Measurements from ENCODE around the gene TLE2. TPM values are rescaled to one million over a fixed set of nuclear protein-coding genes. Genes with fewer than 3 reads are reported as not detected.

Gene TLE2
- total and polyA plus RNA-seq, 9 of the 15 experiments (the other 6 are each of a cell fraction or from before 2014, with no cell fraction given) = 0.35 to 13.1 (median 6.2) TPM

- TF ChIP-seq SRSF7 (optimal IDR thresholded peaks at IDR 0.05; ENCODE audit: low read depth, low read length) (no peak), MGA (IDR thresholded peaks at IDR 0.05) (no peak; the same call in 1 of the 2 replicates), SMARCA4 (IDR thresholded peaks at IDR 0.05) (peak; percentile 44; the same call in 1 of the 2 replicates), TEAD2 (tag; IDR thresholded peaks at IDR 0.05) (no peak), EP400 (IDR thresholded peaks at IDR 0.05) (peak; percentile 63), ELF2 (CRISPR knock-in tag; IDR thresholded peaks at IDR 0.05) (no peak), RBM15 (IDR thresholded peaks at IDR 0.05; ENCODE audit: insufficient read depth, low read length) (no peak), NCOA1 (IDR thresholded peaks at IDR 0.05; ENCODE audit: low read depth) (peak; percentile 89), LARP7 (IDR thresholded peaks at IDR 0.05) (no peak), ZNF445 (CRISPR knock-in tag; IDR thresholded peaks at IDR 0.05; ENCODE audit: low read depth) (peak; percentile 74; the same call in 1 of the 2 replicates)
- TF ChIP-seq, protein P1, sequence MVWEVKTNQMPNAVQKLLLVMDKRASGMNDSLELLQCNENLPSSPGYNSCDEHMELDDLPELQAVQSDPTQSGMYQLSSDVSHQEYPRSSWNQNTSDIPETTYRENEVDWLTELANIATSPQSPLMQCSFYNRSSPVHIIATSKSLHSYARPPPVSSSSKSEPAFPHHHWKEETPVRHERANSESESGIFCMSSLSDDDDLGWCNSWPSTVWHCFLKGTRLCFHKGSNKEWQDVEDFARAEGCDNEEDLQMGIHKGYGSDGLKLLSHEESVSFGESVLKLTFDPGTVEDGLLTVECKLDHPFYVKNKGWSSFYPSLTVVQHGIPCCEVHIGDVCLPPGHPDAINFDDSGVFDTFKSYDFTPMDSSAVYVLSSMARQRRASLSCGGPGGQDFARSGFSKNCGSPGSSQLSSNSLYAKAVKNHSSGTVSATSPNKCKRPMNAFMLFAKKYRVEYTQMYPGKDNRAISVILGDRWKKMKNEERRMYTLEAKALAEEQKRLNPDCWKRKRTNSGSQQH (CRISPR knock-in tag; IDR thresholded peaks at IDR 0.05) = no peak; the same call in 1 of the 2 replicates
- TF ChIP-seq, protein P2, sequence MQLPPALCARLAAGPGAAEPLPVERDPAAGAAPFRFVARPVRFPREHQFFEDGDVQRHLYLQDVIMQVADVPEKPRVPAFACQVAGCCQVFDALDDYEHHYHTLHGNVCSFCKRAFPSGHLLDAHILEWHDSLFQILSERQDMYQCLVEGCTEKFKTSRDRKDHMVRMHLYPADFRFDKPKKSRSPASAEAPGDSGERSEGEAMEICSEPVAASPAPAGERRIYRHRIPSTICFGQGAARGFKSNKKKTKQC (CRISPR knock-in tag; IDR thresholded peaks at IDR 0.05) = no peak
Observed at GRCh38 chr19:2962018-2962670, 66.9 kb downstream of the TLE2 start (continued).
